Stimulated activated CD4-positive, alpha-beta T cell treated with anti-CD3 and anti-CD28 coated beads, TNF-alpha, amount 100 ng/mL, for 4 hours (primary cell): Measurements from ENCODE around the gene PTPRD.

ENCODE experiments used
- DNase-seq, 3 experiments: peaks; one replicate each; pipeline ENCODE4 v3.0.0-alpha.2; 2020; ENCODE audit warnings: low read depth in 3 of 3

Gene PTPRD

DNA sequence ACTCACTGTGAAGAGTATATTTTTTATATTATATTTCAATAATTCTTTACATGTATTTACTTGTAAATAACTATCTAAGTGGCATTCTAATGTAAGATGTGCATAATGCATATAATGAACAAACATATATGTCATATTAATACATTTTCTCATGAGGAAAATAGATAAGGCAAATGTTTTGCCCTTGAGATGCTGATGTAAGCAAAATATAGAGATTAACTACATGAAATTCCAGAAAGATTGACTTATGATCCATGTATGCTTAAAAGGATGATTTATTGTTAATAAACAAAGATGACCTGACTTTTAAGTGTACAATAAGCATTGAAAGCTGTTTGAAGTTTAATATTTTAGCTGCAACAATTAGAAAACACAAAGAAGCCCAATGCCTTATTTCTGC, 559.9 kb downstream of the PTPRD start:
- DNase-seq = no peak

DNA sequence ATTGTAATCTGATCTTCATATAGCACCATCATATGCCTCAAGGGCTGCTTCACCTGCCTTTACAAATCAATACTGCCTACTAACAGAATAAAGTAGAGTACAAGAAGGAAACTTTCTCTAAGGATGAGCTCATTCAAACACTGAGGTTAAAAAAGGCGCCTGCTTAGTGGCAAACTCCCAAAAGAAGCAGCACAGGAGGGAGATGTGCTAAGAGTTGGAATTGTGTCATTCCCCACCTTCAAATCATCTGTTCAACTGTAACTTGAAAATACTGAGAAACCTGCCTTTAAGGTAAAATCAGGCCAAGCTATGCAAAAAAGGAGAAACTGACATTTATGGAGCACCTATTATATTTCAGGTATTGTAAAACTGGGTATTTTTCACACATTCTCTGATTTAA, 560.6 kb downstream of the PTPRD start:
- no peak for DNase-seq

DNA sequence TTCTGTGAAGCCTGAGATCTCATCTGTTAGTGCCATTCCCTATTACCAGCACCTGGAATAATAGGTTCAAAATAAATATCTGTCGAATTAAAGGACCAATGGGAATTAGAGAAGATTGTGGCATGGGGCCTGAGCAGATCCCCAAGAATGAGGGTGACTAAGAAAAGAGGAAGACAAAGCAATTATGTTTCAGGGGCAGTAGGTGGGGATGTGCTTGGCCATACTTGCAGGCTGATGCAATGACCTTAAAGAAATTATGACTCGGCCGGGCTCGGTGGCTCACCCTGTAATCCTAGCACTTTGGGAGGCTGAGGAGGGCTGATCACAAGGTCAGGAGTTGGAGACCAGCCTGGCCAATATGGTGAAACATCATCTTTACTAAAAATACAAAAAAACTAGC, 562.8 kb downstream of the PTPRD start:
- no peak for DNase-seq

DNA sequence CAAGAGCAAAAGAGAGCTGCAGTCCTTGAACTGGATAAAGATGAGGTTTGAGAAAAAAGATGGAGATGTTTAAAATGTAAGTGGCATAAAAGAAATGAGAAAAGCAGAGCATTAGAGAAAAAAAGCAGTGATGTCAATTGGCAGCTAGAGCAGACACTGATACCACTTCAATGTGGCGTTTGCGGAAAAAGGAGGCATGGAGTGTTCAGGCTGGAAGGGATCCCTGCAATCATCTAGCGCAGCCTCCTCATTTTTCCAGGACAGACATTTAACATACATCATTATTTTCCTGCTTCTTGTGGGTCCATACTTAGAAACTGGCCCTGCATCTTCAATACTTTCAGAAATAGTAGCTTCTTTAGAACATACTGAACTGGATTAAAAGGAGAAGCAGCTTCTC, 563.8 kb downstream of the PTPRD start:
- no peak for DNase-seq

DNA sequence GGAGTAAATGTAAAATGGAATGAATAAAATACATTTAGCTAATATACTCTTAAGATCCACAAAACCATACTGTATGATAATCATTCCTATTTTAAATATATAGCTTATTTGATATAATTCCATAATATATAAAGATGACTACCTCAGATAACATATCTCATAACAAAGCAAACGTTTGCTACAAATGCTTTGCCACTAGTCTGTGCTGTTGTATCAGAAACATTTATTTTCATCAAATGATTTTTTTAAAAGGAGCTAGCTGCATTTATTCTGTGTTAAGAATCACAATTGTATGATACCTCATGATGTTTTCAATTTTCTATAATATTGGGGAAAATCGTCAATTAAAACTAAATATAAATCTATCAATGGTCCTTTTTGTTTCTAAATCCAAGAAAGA, 567.2 kb downstream of the PTPRD start:
- DNase-seq = no peak

DNA sequence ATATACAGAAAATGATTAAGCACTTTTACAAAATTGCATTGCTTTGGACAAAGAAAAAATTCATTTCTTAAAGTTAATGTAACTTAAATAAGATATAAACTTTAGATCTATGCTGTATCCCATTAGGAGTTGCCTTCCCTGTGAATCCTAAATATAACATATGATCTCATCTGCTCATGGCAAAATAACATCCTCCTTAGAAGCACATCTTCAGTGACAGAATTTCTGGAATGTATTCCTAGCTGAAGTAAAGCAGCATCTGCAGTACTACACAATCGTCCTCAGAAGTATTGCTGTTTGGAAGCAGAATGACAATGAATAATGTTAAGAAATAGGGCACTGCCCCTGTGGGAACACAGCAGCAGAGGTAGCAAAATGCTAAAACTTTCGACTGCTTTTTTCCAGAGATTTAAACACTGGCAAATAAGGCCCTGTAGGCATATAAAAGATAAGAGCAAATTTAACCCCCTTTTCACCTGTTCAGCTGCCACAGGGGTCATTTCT, 571.0 kb downstream of the PTPRD start:
- DNase-seq = no peak

DNA sequence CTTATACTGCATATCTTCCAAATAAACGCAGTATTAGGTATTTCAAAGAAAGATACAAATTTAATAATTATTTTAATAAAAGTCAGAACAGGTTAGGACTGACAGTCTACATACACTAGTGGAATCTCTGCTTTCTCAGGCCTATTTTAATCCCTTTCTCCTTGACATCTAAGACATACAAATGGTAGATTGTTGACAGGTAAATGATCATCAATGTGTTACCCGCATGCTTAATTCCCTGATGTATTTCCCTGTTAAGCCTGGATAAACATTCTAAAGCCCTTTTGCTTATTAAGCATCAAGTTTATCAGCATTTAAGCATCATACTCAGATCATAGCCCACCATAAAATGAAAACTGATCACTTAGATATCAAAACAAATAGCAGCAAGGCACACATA, 576.7 kb downstream of the PTPRD start:
- DNase-seq = no peak

DNA sequence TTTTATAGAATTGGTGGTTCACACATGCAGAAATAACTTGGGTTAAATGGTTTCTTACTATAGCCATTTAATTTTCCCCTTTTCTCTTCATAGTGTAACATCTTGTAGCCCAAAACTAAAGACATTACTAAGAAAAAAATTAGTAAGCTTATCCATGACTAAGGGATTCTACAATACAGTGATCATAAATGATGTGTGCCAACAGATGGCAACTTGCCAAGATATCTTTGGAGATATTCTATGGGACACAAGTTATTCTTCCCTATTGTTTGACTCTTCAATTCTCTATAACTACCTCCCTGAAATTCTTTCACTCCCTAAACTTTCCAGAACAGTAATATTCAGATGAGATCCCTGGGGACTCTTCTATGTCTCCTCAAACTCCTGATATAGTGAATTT, 580.6 kb downstream of the PTPRD start:
- no peak for DNase-seq

DNA sequence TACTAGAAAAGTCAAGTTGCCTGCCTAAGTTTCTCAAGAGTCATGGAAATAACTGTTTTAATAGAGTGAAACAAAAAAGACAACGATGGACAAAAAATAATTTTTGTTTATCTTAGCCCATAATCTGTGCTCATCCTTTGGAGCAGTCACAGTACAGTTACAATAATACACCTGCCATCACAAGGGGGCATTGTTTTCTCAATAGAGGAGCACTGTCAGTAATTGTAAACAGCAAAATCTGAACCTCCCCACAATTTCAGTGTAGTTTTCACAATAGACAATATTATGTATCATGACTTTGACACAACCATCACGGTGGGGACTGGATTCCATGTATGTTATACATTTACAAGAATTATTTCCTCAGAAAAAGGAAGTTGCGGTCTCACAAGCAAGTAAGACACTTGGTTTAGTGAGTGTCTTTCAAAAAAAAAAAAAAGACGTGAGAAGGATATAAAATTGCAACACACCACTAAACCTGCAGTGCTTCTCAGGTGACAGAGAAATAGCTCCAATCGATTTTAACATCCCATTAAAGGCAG, 586.3 kb downstream of the PTPRD start:
- DNase-seq = no peak

DNA sequence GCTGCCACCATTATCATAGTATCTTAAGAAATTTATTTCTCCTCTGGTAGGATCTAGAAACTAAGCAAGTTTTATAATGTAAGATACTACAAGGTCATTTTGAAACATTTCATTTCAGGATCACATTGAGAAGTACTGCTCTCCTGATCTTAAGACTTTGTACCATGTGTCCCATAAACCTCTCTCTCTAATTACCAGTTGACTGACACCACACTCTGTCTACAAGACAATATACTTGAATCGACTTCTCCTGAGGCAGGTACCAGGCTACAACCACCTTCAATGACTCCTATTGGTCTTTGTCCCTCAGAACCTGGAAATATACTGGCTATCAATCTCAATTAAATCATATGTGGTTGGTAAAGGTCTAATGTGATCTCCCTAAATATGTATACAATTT, 597.0 kb downstream of the PTPRD start:
- DNase-seq = no peak

DNA sequence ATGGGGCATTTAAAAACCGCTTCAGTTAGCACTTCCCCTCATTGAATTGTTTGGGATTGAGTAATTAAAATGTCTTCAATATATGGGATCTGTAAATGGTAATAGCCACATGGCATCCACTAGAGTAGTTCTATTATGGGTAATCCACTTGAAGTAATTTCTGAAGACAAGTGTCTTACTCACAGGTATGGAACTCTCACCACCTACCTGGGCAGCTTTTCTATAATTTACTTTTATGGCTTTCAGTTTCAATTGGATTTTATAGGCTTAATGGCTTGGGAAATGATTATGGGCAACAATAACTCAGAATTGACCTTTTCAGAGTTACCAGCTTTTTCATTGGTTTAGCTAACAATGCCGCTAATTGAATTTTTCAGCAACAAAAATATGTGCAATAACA, 597.9 kb downstream of the PTPRD start:
- DNase-seq = no peak

DNA sequence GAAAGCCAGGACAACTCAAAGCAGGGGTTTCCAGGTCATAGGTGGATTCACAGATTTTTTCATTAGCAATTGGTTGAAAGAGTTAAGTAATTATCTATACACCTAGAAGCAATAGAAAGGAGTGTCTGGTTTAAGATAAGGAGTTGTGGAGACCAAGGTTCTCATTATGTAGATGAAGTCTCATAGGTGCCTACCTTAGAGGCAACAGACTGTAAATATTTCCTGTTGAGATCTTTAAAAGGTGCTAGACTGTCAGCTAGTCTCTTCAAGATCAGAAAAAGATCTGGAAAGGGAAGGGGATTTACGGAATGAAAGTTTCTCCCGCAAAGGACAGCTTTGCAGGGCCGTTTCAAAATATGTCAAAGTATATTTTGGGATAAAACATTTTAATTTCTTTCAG, 603.4 kb downstream of the PTPRD start:
- DNase-seq = no peak

DNA sequence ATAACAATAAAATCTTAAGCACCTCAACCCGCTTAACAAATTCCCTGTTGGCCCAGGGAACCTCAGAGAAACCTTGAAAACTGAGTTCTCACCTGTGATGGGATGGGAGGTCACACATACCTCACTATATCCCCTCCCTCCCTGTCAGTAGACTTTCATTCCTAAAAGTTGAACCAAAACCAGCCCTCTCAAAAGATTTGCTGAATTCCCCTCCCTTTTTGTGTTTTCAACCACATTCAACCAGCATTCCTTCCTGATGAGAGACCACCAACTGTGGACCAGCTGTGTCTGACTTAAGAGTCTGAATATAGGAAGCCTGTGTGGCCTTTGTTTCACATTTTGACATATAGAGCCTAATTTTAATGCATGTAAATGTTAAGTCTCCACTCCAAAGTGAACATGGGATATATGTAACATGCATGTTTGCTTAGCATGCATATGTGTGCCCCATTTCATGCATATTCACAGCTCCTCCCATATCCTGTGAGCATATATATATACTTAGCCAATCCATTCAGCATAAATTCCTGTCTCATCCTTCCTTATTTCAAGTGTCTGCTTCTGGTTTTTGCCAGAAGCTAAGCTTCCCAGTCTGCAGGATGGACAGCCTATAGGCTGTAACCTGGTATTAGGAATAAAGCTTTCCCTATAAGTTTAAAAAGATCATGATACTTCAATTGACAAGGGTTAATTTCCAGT, 604.6 kb downstream of the PTPRD start:
- DNase-seq = no peak

DNA sequence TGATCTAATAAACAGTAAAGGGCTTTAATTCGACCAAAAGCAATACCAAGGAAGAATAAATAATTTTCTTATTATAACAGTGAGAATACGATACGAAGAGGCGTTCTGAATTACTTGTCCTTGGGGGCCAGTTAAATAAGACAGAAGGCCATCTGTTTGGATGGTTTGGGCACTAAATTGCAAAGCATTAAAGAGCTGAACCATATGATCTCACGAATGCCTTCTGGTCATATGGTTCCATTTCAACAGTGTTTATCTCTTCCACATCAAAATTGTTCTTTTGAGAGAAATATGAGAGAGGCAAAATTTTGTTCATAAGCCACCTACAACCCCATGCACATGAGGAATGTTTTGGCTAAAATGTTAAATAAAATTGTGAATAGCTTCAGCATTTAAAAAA, 605.4 kb downstream of the PTPRD start:
- DNase-seq = no peak

DNA sequence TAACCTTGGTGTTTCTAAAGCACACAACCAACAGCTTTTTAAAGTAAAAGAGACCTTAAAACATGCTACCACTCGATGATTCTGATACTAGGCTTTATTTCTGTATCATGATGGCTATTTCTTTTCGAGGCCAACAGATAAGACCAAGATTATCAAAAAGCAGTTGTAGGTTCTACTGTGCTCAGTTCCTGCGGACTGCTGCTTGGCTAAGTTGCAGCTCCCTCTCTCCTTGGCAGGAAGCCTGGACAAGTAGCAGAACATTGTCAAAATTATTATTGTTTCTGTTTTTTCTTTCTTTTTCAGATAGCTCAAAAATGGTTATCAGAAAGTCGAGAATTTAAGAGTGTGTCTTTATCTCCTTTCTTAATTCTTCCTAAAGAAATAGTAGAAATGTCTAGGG, 607.6 kb downstream of the PTPRD start:
- no peak for DNase-seq

DNA sequence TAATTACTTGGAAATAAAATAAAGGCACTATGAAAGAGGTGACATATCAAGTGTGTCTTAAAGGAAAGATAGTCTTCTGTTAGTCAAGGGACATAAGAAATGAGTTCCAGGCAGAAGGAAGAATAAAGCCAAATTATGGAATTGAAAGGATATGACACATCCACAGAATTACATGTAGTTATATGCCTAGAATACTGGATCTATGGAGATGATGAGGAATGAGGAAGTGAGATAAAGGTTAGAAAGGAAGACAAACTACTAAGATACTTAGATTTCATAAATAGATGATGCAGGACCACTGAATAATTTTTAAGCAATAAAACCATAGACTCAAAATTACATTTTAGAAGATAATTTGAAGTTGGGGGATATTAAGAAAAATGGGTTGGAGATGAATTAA, 609.8 kb downstream of the PTPRD start:
- DNase-seq = no peak

DNA sequence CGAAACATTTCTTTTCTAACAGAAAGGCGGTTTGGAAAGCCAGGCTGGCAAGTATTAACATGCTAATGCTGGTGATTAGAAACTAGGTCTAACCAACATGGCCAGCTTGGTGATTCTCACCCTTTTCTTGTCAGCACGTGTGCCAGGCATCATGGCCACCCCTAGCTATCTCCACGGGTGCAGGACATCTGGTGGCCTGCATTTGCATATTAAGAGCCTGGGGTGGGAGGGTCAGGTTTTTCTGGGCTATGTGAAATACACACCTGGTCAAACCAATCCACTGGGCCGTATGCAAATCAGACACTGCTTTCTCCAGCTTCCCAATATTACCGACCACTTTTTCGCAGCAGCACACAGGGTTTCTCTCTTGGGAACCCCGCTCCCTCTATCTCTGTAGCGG, 612.1 kb downstream of the PTPRD start:
- no peak for DNase-seq

DNA sequence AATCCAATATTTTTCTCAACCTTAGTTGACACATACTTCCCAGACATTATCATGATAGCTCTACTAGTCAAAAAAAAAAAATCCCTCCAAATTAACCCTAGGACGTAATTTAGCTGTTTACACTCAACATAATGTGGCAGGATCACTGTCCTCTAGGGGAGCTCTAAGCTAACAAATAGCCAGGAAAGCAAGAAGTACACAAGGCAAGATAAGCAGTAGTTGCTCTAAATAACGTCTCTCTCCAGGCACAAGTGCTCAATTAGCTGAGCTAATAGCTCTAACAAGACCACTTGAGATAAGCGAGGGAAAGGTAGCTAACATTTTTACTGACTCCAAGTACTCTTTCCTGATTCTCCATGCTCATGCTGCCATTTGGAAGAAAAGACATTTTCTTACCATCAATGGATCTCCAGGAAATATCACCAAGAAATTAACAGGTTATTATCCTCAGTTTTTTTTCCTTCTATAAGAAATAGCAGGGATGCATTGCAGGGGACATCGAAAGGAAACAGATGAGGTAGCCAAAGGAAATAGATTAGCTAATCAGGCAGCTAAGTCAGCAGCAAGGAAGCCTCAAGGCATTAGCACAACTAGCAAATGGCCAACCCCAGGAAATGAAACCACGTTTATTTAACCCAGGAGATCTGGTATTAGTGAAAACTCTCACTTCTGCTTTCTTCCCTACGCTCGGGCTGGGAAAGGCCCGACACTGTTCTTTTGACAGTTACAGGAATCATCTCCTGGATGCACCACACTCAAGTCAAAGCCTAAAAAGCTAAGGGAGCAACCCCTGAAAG, 614.1 kb downstream of the PTPRD start:
- no peak for DNase-seq

DNA sequence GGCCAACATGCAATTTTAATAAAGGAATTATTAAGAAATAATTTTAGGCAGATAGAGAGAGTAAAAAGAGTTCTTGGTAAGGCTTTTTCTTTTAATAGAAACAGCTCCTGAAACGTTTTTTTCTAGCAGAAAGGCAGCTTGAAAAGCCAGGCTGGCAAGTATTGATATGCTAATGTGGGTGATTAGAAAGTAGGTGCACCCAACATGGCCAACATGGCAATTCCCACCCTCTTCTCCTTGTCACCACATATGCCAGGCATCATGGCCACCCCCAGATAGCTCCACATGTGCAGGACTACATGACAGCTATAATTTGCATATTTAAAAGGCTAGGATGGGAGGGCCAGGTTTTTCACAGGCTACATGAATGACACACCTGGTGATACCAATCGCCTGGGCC, 615.2 kb downstream of the PTPRD start:
- DNase-seq = no peak

DNA sequence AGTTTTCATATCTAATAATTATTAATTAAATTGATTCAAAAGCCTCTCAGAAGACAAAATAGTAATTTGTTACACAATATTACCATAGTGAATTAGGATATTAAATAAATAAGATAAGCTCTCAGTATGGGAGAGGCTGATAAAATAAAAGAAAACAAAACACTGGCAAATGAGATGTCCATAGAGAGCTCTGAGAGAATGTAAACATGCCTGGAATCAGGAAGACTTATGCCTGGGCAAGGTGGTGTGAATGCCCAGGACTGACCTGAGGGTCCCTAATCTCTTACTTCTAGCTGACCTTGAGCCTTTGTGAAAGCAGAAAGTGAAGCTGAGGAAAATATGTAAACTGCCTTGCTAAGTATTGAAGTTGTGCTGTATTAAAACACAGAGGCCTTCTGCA, 616.5 kb downstream of the PTPRD start:
- DNase-seq = no peak

DNA sequence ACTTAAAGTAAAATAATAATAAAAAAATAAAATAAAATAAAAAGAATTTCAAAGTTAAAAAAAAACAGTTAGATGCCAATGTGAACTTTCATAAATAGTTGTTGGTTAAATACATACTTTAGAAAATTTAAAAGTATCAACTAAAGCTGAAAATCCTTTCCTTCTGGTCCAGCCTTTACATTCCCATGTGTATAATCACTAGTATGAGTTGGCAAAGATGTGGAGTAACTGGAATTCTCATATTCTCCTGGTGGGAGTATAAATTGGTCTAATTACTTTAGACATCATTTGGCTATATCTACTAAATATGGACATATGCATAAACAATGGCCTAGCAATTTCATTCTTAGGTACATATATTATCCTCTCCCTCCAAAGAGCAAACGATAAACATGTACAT, 619.9 kb downstream of the PTPRD start:
- no peak for DNase-seq

DNA sequence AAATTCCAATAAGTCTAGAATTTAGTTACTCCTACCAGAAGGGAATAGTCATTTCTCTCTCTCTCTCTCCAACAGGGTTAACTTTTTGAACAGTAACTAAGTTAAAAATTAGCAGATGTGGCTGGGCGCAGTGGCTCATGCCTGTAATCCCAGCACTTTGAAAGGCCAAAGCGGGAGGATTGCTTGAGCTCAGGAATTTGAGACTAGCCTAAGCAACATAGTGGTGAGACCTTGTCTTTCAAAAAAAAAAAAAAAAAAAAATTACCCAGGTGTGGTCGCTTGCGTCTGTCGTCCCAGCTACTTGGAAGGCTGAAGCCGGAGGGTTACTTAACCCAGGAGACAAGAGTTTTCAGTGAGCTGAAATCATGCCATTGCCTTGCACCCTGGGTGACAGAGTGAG, 639.7 kb downstream of the PTPRD start:
- DNase-seq = no peak

DNA sequence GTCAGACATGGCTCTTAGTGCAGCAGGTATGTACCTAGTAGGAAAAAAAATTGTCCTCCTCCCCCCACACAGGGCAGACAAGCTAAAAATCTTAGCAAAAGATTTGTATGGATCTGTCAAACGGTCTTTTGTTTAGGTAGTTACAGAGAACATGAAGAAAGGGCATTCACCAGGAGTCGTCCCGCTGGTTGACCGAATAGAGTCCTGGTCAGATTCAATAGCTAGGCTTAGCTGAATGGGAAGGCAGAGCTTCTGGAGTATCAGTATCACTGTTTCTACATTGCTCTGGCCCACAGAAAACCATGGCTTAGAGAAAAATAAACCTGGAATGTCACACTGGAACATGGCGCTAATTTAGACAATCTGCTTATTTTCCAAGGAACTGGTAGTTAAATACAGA, 642.3 kb downstream of the PTPRD start:
- no peak for DNase-seq
